Activated CD4-positive, alpha-beta T cell treated with anti-CD3 and anti-CD28 coated beads, Interleukin-2, Interleukin-4, amounts not matched to agents 100 ng/mL and 50 ng/mL, durations not matched to agents 16 hours and 8 hours (primary cell): ENCODE results near the gene KIF9.
A peak's percentile ranks its signal among the peaks of the same experiment; 100 is the strongest.
"Not testable (repeated sequence)": the region's sequence is repeated elsewhere in the genome, so short reads cannot be mapped to it uniquely, and the experiment has no call there.

Experiments
- DNase-seq: peaks from one replicate; pipeline ENCODE4 v3.0.0-alpha.2; 2020; ENCODE audit warnings: low spot score

Gene KIF9, protein sequence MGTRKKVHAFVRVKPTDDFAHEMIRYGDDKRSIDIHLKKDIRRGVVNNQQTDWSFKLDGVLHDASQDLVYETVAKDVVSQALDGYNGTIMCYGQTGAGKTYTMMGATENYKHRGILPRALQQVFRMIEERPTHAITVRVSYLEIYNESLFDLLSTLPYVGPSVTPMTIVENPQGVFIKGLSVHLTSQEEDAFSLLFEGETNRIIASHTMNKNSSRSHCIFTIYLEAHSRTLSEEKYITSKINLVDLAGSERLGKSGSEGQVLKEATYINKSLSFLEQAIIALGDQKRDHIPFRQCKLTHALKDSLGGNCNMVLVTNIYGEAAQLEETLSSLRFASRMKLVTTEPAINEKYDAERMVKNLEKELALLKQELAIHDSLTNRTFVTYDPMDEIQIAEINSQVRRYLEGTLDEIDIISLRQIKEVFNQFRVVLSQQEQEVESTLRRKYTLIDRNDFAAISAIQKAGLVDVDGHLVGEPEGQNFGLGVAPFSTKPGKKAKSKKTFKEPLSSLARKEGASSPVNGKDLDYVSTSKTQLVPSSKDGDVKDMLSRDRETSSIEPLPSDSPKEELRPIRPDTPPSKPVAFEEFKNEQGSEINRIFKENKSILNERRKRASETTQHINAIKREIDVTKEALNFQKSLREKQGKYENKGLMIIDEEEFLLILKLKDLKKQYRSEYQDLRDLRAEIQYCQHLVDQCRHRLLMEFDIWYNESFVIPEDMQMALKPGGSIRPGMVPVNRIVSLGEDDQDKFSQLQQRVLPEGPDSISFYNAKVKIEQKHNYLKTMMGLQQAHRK

GRCh38 chr3:47282424-47283192, at the start of gene KIF9, which contains the start of gene KLHL18:
Gene KIF9, minus strand, starts transcription at chr3:47282799. Its CDS starts 5,425 bp downstream, at chr3:47277374.
Gene KLHL18, plus strand, starts transcription at chr3:47282944. Its CDS starts 22 bp downstream, at chr3:47282966.
- peak; percentile 97 for DNase-seq

- peak; percentile 53 for DNase-seq
Measured at GRCh38 chr3:47324278-47324865, 41.8 kb upstream of the KIF9 start.

- no peak for DNase-seq
Measured at GRCh38 chr3:47323431-47324277, 41.1 kb upstream of the KIF9 start.

GRCh38 chr3:47319956-47320355, 37.4 kb upstream of the KIF9 start:
- no peak for DNase-seq

DNA sequence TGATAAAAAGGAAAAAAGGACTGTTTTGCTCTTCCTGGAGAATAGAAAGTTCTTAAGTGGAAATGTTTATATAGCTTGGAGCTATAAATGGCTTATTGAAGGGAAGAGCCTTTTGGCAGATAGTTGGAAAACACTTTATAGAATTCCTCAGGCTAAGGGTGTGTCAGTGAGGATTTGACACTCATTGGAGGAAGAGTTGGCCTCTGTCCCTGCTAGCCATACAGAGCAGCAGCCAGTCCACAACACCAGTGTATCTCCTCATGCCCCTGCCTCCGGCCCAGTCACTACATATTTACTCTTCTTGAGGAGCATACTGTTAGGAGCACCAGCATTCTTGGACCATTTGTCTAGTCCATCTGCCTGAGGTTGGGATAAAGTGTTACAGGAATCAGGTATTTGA, 36.3 kb upstream of the KIF9 start:
- DNase-seq, result no peak

- DNase-seq, result not testable (repeated sequence)
Measured at GRCh38 chr3:47316151-47316550, 33.6 kb upstream of the KIF9 start.

DNA sequence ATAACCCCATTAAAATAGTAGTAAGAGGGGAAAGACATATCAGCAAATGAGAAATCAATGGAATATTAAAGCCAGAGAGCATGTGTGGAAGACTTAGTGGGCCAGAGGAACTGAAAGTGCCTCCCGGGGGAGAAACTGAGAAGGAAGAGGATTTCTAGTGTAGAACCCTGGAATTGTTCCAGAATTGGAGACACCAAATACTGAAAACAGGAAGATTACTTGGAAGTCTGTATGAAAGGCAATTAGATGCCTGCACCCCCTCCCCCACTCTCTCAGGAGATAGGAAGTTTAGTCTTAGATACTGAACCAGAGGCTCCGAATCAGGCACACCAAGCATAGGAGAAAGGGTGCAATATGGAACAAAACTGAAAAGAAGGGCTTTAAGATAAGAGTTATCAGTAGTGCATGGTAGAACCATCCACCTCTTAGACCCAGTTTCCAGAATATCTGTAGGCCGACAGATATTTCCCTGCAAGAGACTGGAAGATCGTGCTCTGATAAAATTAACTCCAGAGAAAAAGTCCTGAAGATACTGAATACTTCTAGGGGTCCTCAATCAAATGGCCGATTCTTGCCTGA, 32.6 kb upstream of the KIF9 start:
- no peak for DNase-seq

- DNase-seq, result no peak
Measured at GRCh38 chr3:47314056-47314764, 31.6 kb upstream of the KIF9 start.

DNA sequence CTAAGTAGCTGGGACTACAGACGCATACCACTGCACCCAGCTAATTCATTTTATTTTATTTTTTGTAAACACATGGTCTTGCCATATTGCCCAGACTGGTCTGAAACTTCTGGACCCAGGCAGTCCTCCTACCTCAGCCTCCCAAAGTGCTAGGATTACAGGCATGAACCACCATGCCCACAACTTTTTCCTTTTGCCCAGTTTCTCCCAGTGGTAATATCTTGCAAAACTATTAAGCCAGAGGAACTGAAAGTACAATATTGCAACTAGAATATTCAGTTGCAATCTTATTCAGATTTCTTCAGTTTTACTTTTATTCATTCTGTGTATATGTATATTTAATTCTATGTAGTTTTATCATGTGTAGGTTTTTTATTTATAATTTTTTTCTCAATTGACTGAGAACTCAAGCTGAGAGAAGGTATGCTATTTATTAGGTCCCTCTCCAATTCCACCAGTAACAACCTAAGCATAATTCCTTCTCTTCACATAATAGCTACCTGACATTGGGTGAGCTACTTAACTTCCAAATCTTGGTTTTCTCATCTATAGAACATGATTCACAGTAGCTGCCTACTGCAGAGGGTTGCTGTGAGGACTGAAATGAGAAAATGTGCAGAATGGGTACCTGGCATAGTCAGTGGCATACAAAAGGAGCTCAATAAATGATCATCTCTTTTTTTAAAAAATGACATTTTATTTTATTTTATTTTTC, 30.9 kb upstream of the KIF9 start:
- DNase-seq, result no peak

DNA sequence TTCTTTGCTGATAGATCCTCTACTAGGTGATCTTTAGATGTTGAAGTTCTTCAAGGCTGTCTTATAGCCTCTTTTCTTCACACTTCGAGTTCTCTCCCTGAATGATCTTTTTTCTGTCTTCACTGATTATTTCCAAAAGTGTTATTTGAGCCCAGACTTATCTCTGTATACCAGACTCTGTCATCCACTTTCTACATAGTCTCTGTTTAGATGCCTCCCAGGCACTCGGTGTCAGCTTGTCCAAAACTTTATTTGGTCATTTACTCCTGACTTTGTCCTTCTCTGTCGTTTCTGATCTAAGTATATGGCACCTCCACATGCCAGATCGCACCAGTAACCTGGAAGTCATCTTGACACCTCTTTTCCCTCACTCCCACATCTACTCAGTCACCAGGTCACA, 27.8 kb upstream of the KIF9 start:
- no peak for DNase-seq

DNA sequence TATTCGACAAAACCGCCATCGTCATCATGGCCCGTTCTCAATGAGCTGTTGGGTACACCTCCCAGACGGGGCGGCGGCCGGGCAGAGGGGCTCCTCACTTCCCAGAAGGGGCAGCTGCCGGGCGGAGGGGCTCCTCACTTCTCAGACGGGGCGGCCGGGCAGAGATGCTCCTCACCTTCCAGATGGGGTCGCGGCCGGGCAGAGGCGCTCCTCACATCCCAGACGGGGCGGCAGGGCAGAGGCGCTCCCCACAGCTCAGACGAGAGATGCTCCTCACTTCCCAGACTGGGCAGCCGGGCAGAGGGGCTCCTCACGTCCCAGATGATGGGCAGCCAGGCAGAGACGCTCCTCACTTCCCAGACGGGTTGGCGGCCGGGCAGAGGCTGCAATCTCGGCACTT, 26.6 kb upstream of the KIF9 start:
- not testable (repeated sequence) for DNase-seq

GRCh38 chr3:47306022-47306421, 23.4 kb upstream of the KIF9 start:
- DNase-seq, result no peak

GRCh38 chr3:47301456-47301855, 18.9 kb upstream of the KIF9 start:
- no peak for DNase-seq

DNA sequence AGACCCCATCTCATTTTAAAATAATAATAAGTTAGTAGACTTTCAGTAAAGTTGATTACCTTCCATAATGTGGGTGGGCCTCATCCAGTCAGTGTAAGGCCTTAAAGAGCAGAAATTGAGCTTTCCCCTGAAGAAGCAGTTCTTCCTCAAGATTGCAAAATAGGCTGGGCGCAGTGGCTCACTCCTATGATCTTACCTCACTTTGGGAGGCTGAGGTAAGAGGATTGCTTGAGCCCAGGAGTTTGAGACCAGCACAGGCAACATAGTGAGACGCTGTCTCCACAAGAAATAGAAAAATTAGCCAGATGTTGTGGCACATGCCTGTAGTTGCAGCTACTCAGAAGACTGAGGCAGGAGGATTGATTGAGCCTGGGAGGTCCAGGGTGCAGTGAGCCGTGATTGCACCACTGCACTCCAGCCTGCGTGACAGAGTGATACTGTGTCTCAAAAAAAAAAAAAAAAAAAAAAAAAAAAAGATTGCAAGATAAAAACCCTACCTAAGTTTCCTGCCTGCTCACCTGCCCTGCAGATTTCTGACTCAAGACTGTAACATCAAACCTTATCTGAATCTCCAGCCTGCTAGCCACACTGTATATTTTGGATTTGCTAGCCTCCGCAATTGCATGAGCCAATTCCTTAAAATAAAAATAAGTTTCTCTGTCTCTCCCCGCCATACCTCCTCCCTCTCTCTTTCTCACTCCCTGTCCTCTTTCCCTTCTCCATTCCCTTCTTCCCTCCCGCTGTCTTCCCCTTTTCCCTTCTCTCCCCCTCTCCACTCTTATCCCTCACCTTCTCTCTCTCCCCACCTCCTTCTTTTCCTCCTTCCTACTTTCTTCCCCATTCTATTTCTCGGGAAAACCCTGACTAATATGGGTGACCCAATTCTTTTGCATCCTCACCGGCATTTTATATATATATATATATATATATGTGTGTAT, 17.1 kb upstream of the KIF9 start:
- no peak for DNase-seq

- no peak for DNase-seq
Measured at GRCh38 chr3:47298439-47298838, 15.8 kb upstream of the KIF9 start.

DNA sequence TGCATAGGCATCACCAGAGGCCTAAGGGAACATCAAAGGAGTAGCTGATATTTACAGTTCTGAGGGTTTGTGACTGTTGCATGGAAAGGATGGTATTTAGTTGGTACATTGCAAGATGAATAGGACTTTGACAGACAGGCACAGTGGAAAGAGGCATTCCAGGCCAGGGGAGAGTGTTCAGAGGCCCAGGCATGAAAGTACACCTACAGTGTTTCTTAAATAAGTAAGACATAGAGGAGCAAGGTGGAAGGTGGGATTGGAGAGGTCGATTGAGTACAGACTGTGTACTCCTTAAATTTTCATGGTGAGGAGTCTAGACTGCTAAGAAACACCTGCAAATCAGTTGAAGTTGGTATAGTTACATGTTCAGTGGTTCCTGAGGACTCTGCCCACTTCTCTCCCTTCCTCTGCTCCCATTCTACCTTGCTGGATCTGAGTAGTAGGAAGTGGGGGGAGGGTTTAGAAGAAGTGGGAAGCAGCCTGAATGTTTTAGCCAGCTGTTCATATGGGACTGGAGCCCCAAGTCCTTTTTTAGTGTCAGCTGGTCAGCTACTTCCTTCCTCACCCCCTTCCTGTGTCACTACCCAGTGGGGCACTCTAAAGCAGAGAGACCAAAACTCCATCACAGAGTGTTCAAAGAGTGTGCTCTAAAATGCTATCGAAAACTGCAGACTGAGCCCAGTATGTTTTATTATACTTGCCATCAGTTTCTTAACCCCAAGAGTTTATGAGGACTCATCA, 14.1 kb upstream of the KIF9 start:
- DNase-seq, result no peak

DNA sequence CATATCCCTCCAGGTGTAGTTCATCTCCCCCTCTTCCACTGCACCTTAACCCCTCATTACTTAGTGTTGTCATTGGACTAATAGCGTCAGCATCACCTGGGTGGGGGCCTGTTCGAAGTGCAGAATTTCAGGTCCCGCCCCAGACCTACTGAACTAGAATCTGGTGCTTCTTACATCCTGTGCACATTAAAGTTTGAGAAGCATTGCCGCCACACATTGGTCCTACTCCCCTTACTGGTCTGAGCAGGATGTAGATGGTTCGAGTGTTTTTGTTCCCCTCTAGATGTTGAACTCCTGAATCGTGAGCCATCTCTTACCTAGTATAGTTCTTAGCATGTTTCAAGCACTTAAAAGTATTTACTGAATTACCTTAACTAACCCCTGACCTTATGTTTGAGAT, 13.4 kb upstream of the KIF9 start:
- no peak for DNase-seq

- DNase-seq, result no peak
Measured at GRCh38 chr3:47295322-47295721, 12.7 kb upstream of the KIF9 start.
